ENCODE results near the gene NHLH1.
"Not testable (repeated sequence)": the region's sequence is repeated elsewhere in the genome, so short reads cannot be mapped to it uniquely, and the experiment has no call there.

Gene NHLH1

GRCh38 chr1:160384812-160385211 is 17.9 kb downstream of the NHLH1 start:
- FAIRE-seq, result not testable (repeated sequence)

GRCh38 chr1:160388406-160388805 is 21.5 kb downstream of the NHLH1 start:
- not testable (repeated sequence) for FAIRE-seq

GRCh38 chr1:160394673-160395072 is 27.8 kb downstream of the NHLH1 start:
- no peak for FAIRE-seq

DNA sequence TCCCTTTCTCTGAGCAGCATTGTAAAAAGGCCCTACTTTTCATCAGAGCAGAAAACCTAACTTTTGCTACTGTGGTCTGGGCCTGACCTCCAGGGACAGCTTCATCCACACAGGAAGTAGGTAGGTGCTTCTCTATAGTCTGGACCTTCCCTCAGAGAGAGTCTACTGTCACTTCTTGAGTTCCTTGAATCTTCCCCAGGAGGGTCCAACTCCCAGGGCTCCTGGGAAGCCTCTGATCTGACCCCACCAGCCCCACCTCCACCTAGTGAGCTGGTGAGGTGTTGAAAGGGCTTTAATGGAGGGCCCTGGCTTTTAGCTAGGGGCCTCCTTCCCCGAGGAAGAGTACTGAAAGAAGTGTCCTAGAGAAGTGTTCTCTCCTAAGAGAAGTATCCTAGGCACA is 30.8 kb downstream of the NHLH1 start:
- no peak for FAIRE-seq

GRCh38 chr1:160398823-160399222 is 32.0 kb downstream of the NHLH1 start:
- FAIRE-seq, result no peak

GRCh38 chr1:160399544-160400222 is 32.8 kb downstream of the NHLH1 start:
- FAIRE-seq, result no peak

- FAIRE-seq, result no peak
Observed at GRCh38 chr1:160400223-160400645, 33.4 kb downstream of the NHLH1 start, which contains the start of gene VANGL2. VANGL2 (plus strand) TSS chr1:160400564; CDS start chr1:160415838, 15,274 bp downstream.

- no peak for FAIRE-seq
Observed at GRCh38 chr1:160400646-160401486, 34.0 kb downstream of the NHLH1 start.

- FAIRE-seq, result no peak
Observed at GRCh38 chr1:160401487-160401805, 34.6 kb downstream of the NHLH1 start.

DNA sequence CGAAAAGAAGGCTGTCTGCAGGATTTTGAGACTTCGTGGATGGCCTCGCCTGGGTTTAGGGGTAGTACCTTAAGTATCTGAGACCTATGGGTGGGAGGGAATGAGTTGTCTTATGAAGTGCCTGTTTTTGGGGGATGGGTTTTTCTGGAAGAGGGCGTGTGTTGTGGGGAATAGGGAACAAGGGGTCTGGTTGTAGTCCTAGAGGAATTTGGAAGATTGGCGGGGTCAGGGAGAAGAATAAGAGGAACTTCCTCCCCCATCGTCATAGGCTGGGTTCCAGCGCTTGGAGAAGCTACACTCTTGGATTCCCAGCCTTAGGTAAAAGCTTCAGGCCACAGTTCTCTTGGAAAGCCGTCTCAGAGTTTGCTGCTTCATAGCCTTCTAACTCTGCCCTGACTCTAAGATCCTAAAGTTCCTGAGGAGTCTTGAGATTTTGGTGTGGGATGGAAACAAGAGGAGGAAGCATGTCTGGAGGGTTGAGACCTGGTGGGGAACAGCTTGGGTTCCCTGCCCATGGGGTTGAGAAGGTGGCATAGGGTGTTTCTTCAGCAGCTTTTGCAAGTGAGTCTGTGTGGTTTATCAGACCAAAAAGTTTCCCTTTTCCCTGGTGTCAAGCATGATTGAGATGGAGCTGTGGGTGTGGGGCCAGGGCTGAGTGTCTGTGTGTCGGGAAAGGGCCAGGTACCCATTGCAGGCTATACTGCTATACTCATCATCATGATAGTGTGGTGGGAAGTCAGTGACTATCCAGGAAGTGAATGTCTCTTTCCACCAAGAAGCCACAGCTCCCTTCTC is 35.3 kb downstream of the NHLH1 start:
- FAIRE-seq, result no peak

DNA sequence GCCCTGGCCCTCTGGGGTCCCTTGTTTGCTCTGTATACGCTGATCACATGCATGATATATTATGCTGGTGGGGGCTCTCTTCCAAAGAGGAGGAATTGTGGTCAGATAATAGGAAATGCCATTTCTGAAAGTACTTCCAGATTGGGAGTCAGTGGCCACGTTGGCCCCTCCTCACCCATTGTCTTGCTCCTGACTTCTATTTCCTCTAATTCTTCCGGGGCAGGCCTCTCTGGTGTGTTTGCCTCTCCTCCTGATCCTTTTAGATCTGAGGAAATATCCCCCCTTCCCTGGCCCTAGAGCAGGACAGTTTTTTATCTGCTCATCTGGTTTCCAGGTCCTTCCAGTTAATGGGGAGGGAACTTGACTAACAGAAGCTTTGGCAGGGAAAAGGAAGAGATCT is 36.4 kb downstream of the NHLH1 start:
- no peak for FAIRE-seq

DNA sequence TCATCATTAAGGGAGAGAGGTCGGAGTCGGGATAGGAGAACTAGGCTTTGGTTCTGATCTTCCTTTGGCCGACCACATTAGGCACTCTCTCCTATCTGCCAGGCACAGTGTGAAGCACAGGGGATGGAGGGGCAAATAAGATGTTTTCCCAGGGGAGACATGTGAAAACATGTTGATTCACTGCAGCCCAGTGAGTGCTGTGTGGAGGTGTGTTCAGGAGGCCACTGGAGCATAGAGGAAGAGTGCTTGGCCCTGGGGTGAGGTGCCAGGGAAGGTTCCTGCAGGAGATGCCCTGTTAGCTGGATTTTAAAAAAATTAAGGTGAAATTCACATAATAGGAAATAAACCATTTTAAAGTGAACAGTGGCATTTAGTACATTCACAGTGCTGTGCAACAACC is 37.2 kb downstream of the NHLH1 start:
- no peak for FAIRE-seq

DNA sequence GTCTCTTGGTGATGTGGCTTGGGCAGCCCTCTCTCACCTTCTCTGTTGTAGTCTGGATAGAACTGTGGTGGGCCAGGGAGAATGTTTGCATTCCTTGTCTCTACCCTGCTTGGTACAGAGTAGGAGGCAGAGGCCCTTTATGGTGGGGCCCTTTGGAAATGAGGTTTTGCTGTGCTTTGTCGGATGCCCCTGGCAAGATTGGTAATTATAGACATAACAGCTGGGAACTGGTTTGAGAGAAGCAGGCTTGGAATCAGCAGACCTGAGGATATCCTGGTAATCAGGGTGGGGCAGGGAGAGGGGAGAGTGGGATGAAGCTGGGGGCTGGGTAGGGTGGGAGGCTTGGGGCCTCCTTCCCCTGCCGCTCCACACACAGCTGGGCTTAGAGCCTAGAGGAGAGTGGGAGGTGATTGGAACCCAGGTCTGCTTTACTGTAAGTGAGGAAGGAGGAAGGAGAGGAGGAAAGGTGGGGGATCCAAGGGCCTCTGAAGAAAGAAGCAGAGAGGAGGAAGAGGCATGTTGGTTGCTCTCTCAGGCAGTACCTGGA is 38.5 kb downstream of the NHLH1 start:
- FAIRE-seq, result no peak

DNA sequence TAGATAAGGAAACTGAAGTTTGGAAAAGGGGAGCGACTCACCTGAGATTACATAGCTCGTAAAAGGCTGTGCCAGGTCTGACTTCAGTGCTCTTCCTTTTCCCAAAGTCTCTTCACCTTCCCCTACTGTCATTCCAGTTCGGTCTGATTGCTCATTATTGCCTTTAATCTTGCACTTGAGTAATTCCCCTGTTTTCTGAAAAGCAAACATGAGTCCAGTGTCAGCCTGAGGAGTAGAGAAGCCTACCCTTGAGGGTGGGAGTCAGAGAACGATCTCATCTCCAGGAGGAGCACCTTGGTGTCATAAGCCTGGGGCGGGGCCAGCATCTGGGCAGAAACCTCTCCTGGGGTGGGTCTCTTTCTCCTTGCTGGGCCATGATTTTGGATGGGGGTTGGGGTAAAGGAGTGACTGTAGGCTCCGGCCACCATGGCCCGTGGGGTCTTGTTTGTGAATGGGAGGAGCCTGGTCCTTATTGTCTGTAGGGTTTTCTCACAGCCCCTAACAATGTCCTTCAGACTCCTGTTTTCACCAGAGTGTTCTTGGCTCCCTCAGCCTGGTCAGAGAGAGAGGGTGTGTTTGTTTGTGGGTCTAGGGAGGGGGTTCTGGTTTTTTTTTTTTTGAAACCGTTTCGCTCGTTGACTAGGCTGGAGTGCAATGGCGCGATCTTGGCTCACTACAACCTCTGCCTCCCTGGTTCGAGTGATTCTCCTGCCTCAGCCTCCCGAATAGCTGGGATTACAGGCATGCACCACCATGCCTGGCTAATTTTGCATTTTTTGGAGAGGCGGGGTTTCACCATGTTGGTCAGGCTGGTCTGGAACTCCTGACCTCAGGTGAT is 39.5 kb downstream of the NHLH1 start:
- no peak for FAIRE-seq

GRCh38 chr1:160407839-160408801 is 41.2 kb downstream of the NHLH1 start:
- no peak for FAIRE-seq

GRCh38 chr1:160408864-160409263 is 42.0 kb downstream of the NHLH1 start:
- FAIRE-seq, result no peak

GRCh38 chr1:160409486-160409885 is 42.6 kb downstream of the NHLH1 start:
- no peak for FAIRE-seq

GRCh38 chr1:160410406-160411005 is 43.6 kb downstream of the NHLH1 start:
- FAIRE-seq, result no peak

- no peak for FAIRE-seq
Observed at GRCh38 chr1:160411271-160412027, 44.6 kb downstream of the NHLH1 start.

DNA sequence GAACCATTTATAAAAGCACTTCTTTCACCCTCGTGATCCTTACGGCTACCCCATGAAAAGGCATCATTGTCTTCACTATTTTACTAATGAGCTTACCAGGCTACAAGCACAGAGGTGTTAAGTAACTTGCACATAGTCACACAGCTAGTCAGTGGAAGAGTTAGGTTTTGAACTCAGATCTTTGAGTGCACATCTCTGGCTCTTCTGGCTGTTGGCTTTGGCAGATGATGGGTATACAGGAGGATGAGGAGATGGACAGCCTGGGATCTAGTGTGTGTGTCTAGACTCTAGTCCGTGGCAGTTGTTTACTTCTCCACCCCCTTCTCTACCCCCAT is 45.1 kb downstream of the NHLH1 start:
- no peak for FAIRE-seq
